Neural cell (in vitro differentiated cells): ENCODE results near the gene DIS3L2. TPM values are rescaled to one million over a fixed set of nuclear protein-coding genes. Genes with fewer than 3 reads are reported as not detected.

Source experiments
- H2AFZ ChIP-seq: fragments of 200-600, 300-800 bp; sonication (generic), shearing (Covaris generic); 2 replicates; pipeline ENCODE4 v1.6.0; 2014; ENCODE audit warnings: low read depth, mild to moderate bottlenecking, antibody characterized with exemption, low read length, moderate library complexity
- H3F3A ChIP-seq: fragments of 200-600 bp; shearing (Covaris generic); 2 replicates; pipeline ENCODE4 v1.6.1; 2016; ENCODE audit warnings: mild to moderate bottlenecking, moderate library complexity, mixed read lengths, antibody characterized with exemption, low read length; ENCODE audit not compliant: insufficient read depth, poor library complexity, severe bottlenecking
- H3K27ac ChIP-seq: fragments of 200-600, 300-800 bp; sonication (generic), shearing (Covaris generic); 2 replicates; pipeline ENCODE4 v1.5.1; 2014; ENCODE audit warnings: mild to moderate bottlenecking, low read length, moderate library complexity
- H3K27me3 ChIP-seq: fragments of 300-800, 200-600 bp; sonication (generic), shearing (Covaris generic); 2 replicates; pipeline ENCODE4 v1.6.0; 2014; ENCODE audit warnings: mild to moderate bottlenecking, low read depth, low read length, moderate library complexity; ENCODE audit not compliant: insufficient read depth
- H3K36me3 ChIP-seq: fragments of 300-800, 200-600 bp; sonication (generic), shearing (Covaris generic); 2 replicates; pipeline ENCODE4 v1.5.1; 2014; ENCODE audit warnings: mild to moderate bottlenecking, antibody characterized with exemption, low read length, moderate library complexity; ENCODE audit not compliant: insufficient read depth
- H3K4me2 ChIP-seq: fragments of 300-800, 200-600 bp; sonication (generic), shearing (Covaris generic); 2 replicates; pipeline ENCODE4 v1.6.0; 2014; ENCODE audit warnings: mild to moderate bottlenecking, low read length
- H3K4me3 ChIP-seq: fragments of 300-800, 200-600 bp; sonication (generic), shearing (Covaris generic); 2 replicates; pipeline ENCODE4 v1.5.1; 2014; ENCODE audit warnings: mild to moderate bottlenecking, low read length, moderate library complexity
- H3K79me2 ChIP-seq: fragments of 200-600 bp; shearing (Covaris generic); replicated peaks from 2 replicates; pipeline ENCODE4 v1.6.0; 2014; ENCODE audit warnings: mild to moderate bottlenecking, low read length, moderate library complexity; ENCODE audit not compliant: insufficient read depth
- H3K9ac ChIP-seq: fragments of 300-800, 200-600 bp; sonication (generic), shearing (Covaris generic); 2 replicates; pipeline ENCODE4 v1.6.1; 2016; ENCODE audit warnings: mild to moderate bottlenecking, low read length, mixed read lengths
- H3K9me2 ChIP-seq: fragments of 200-600 bp; shearing (Covaris generic); 2 replicates; pipeline ENCODE4 v1.6.1; 2016; ENCODE audit warnings: mild to moderate bottlenecking, low read length, mixed read lengths; ENCODE audit not compliant: insufficient read depth
- H3K9me3 ChIP-seq: fragments of 200-600, 300-800 bp; sonication (generic), shearing (Covaris generic); 2 replicates; pipeline ENCODE4 v1.6.1; 2016; ENCODE audit warnings: mild to moderate bottlenecking, mixed run types, low read length, moderate library complexity, mixed read lengths
- H4K20me1 ChIP-seq: fragments of 200-600 bp; shearing (Covaris generic); 2 replicates; pipeline ENCODE4 v1.6.1; 2016; ENCODE audit warnings: mild to moderate bottlenecking, mixed run types; ENCODE audit not compliant: insufficient read depth
- EP300 ChIP-seq: fragments of 450-650 bp; conservative IDR thresholded peaks from 2 replicates; pipeline ENCODE4 v1.6.1; 2014; ENCODE audit warnings: antibody characterized with exemption, mild to moderate bottlenecking, moderate library complexity; ENCODE audit not compliant: poor library complexity, severe bottlenecking
- EZH2 ChIP-seq: fragments of 200-600, 300-800 bp; shearing (Covaris generic), sonication (generic); IDR thresholded peaks from 2 replicates; pipeline ENCODE4 v1.6.1; 2014; ENCODE audit warnings: antibody characterized with exemption, low read length, borderline replicate concordance, mild to moderate bottlenecking; ENCODE audit not compliant: insufficient read depth, poor library complexity, severe bottlenecking
- MXI1 ChIP-seq: fragments of 450-650 bp; conservative IDR thresholded peaks from 2 replicates; pipeline ENCODE4 v1.6.1; 2014; ENCODE audit warnings: antibody characterized with exemption, mild to moderate bottlenecking; ENCODE audit not compliant: poor library complexity, severe bottlenecking
- POLR2AphosphoS5 ChIP-seq: IDR thresholded peaks from 2 replicates; pipeline ENCODE4 v1.6.1; 2012
- RAD21 ChIP-seq: fragments of 450-650 bp; conservative IDR thresholded peaks from 2 replicates; pipeline ENCODE4 v1.6.1; 2014; ENCODE audit warnings: antibody characterized with exemption, mild to moderate bottlenecking, moderate library complexity
- SMC3 ChIP-seq: fragments of 450-650 bp; conservative IDR thresholded peaks from 2 replicates; pipeline ENCODE4 v1.6.1; 2014; ENCODE audit warnings: antibody characterized with exemption, mild to moderate bottlenecking, moderate library complexity; ENCODE audit not compliant: poor library complexity
- TAF1 ChIP-seq: IDR thresholded peaks from 2 replicates; pipeline ENCODE4 v1.6.1; 2012; ENCODE audit warnings: low read depth
- polyA plus RNA-seq: library from polyadenylated mRNA; depleted of rRNA; stranded (reverse); fragments of >200 nt; gene quantifications from 2 replicates; pipeline ENCODE4 v1.2.3, GENCODE V29; 2014
- TF ChIP-seq, protein P1 (sequence below): fragments of 450-650 bp; IDR thresholded peaks from 2 replicates; pipeline ENCODE4 v1.5.1; 2014; ENCODE audit warnings: antibody characterized with exemption, mild to moderate bottlenecking, moderate library complexity; ENCODE audit not compliant: poor library complexity, severe bottlenecking
- TF ChIP-seq, protein P2 (sequence below): IDR thresholded peaks from 2 replicates; pipeline ENCODE4 v1.6.1; 2012; ENCODE audit warnings: borderline replicate concordance

The DIS3L2 gene
- polyA plus RNA-seq, 1 donor from 2014 or later, result 20.0 TPM

GRCh38 chr2:232367591-232368233, 406.2 kb downstream of the DIS3L2 start:
- TF ChIP-seq, protein P1, sequence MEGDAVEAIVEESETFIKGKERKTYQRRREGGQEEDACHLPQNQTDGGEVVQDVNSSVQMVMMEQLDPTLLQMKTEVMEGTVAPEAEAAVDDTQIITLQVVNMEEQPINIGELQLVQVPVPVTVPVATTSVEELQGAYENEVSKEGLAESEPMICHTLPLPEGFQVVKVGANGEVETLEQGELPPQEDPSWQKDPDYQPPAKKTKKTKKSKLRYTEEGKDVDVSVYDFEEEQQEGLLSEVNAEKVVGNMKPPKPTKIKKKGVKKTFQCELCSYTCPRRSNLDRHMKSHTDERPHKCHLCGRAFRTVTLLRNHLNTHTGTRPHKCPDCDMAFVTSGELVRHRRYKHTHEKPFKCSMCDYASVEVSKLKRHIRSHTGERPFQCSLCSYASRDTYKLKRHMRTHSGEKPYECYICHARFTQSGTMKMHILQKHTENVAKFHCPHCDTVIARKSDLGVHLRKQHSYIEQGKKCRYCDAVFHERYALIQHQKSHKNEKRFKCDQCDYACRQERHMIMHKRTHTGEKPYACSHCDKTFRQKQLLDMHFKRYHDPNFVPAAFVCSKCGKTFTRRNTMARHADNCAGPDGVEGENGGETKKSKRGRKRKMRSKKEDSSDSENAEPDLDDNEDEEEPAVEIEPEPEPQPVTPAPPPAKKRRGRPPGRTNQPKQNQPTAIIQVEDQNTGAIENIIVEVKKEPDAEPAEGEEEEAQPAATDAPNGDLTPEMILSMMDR, result no peak
- TF ChIP-seq EP300 (no peak), POLR2AphosphoS5 (no peak), MXI1 (no peak), SMC3 (no peak), TAF1 (no peak), RAD21 (no peak), EZH2 (no peak)
- TF ChIP-seq, protein P2, sequence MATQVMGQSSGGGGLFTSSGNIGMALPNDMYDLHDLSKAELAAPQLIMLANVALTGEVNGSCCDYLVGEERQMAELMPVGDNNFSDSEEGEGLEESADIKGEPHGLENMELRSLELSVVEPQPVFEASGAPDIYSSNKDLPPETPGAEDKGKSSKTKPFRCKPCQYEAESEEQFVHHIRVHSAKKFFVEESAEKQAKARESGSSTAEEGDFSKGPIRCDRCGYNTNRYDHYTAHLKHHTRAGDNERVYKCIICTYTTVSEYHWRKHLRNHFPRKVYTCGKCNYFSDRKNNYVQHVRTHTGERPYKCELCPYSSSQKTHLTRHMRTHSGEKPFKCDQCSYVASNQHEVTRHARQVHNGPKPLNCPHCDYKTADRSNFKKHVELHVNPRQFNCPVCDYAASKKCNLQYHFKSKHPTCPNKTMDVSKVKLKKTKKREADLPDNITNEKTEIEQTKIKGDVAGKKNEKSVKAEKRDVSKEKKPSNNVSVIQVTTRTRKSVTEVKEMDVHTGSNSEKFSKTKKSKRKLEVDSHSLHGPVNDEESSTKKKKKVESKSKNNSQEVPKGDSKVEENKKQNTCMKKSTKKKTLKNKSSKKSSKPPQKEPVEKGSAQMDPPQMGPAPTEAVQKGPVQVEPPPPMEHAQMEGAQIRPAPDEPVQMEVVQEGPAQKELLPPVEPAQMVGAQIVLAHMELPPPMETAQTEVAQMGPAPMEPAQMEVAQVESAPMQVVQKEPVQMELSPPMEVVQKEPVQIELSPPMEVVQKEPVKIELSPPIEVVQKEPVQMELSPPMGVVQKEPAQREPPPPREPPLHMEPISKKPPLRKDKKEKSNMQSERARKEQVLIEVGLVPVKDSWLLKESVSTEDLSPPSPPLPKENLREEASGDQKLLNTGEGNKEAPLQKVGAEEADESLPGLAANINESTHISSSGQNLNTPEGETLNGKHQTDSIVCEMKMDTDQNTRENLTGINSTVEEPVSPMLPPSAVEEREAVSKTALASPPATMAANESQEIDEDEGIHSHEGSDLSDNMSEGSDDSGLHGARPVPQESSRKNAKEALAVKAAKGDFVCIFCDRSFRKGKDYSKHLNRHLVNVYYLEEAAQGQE, result no peak
- no peaks in the 10 kb centered on the region for H4K20me1 ChIP-seq
- H3K4me2 ChIP-seq, result no peak overlapping the region
- H3K9me3 ChIP-seq, result no peaks in the 10 kb centered on the region
- H3K36me3 ChIP-seq, result no peaks in the 10 kb centered on the region
- H3K9me2 ChIP-seq, result no peaks in the 10 kb centered on the region
- no peaks in the 10 kb centered on the region for H3K79me2 ChIP-seq
- no peak overlapping the region for H3K4me3 ChIP-seq
- no peaks in the 10 kb centered on the region for H3K27me3 ChIP-seq
- H2AFZ ChIP-seq, result no peak overlapping the region
- H3K27ac ChIP-seq, result no peak overlapping the region
- no peaks in the 10 kb centered on the region for H3F3A ChIP-seq
- H3K9ac ChIP-seq, result no peak overlapping the region

DNA sequence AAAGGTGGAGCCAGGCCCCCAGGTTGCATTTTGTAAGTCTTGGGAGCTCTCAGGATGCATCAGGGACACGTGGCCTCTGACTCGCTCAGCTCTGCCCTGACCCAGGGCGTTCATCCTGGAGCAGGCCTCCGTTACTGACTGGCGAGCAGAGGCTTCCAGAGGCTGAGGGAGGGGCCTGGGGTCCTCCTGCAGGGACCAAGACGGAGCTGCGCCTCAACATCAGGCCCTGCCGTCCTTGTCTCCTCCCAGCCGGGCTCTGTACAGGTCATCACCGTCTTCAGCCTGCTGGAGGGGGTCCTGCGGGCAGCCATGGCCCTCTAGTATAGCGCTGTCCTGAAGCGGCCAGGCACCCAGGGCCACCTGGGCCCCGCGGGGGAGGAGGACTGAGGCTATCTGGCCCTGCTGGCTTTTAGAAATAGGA, 406.8 kb downstream of the DIS3L2 start:
- no peaks in the 10 kb centered on the region for H3K27me3 ChIP-seq
- no peaks in the 10 kb centered on the region for H3K9me2 ChIP-seq
- H3K9me3 ChIP-seq, result no peaks in the 10 kb centered on the region
- H3K79me2 ChIP-seq, result no peaks in the 10 kb centered on the region
- H3K27ac ChIP-seq, result no peak overlapping the region
- no peaks in the 10 kb centered on the region for H4K20me1 ChIP-seq
- no peaks in the 10 kb centered on the region for H3K36me3 ChIP-seq
- no peaks in the 10 kb centered on the region for H3F3A ChIP-seq
- no peak overlapping the region for H3K4me2 ChIP-seq
- TF ChIP-seq SMC3 (no peak), RAD21 (no peak), EP300 (no peak), MXI1 (no peak), POLR2AphosphoS5 (no peak), EZH2 (no peak), TAF1 (no peak)
- TF ChIP-seq, protein P1, result no peak
- TF ChIP-seq, protein P2, result no peak
- H2AFZ ChIP-seq, result no peak overlapping the region
- H3K4me3 ChIP-seq, result no peak overlapping the region
- H3K9ac ChIP-seq, result no peak overlapping the region
